CD14-positive monocyte (primary cell): ENCODE measurements around the gene POU2F2. TPM values are rescaled to one million over a fixed set of nuclear protein-coding genes. Genes with fewer than 3 reads are reported as not detected.
A peak's percentile ranks its signal among the peaks of the same experiment; 100 is the strongest.

Source experiments
- DNase-seq, 3 donors: peaks; one replicate each; pipeline ENCODE4 v3.0.0-alpha.2; 2011 to 2022
- H2AFZ ChIP-seq: 2 replicates; pipeline ENCODE4 v1.6.0; 2012; ENCODE audit warnings: mild to moderate bottlenecking, low read depth, low read length, inconsistent platforms; ENCODE audit not compliant: insufficient read depth, poor library complexity, severe bottlenecking
- H3K27ac ChIP-seq, 2 donors: 1 replicate in 1 of 2; 2 replicates in 1 of 2; pipeline ENCODE4 v1.5.1; 2012 to 2013; ENCODE audit warnings: low read length in 2 of 2, control low read depth in 1 of 2, inconsistent platforms in 1 of 2, low read depth in 1 of 2, mild to moderate bottlenecking in 1 of 2
- H3K27me3 ChIP-seq, 2 donors: one replicate each; pipeline versions ENCODE4 v1.6.0 to v1.6.1; 2011 to 2013; ENCODE audit warnings: low read length in 2 of 2; ENCODE audit not compliant: control insufficient read depth in 2 of 2, insufficient read depth in 2 of 2
- H3K36me3 ChIP-seq, 2 donors: replicated peaks in 1 of 2; 1 replicate in 1 of 2; 2 replicates in 1 of 2; pipeline versions ENCODE4 v1.5.1 to v1.6.1; 2012 to 2013; ENCODE audit warnings: low read length in 2 of 2, control low read depth in 1 of 2, inconsistent platforms in 1 of 2, mild to moderate bottlenecking in 1 of 2; ENCODE audit not compliant: insufficient read depth in 2 of 2, control insufficient read depth in 1 of 2
- H3K4me1 ChIP-seq, 2 donors: 1 replicate in 1 of 2; 2 replicates in 1 of 2; pipeline versions ENCODE4 v1.5.1 to v1.6.1; 2012 to 2013; ENCODE audit warnings: low read length in 2 of 2, control low read depth in 1 of 2, inconsistent platforms in 1 of 2, mild to moderate bottlenecking in 1 of 2, moderate library complexity in 1 of 2; ENCODE audit not compliant: insufficient read depth in 2 of 2, control insufficient read depth in 1 of 2
- H3K4me2 ChIP-seq: replicated peaks from 2 replicates; pipeline ENCODE3; 2012; ENCODE audit warnings: low read length, moderate library complexity, mild to moderate bottlenecking; ENCODE audit not compliant: poor library complexity, severe bottlenecking; ENCODE audit errors: extremely low read depth
- H3K4me3 ChIP-seq, 3 experiments: fragments of 200-600 bp in 1 of 3; sonication (generic) in 1 of 3; replicated peaks in 1 of 3; 1 replicate in 2 of 3; 2 replicates in 1 of 3; pipeline ENCODE4 v1.5.1; 2011 to 2013; ENCODE audit warnings: low read length in 3 of 3, mild to moderate bottlenecking in 3 of 3, control low read depth in 2 of 3, low read depth in 2 of 3, inconsistent platforms in 1 of 3, moderate library complexity in 1 of 3
- H3K79me2 ChIP-seq: 2 replicates; pipeline ENCODE4 v1.6.0; 2012; ENCODE audit warnings: mild to moderate bottlenecking, control low read depth, inconsistent platforms, low read length, moderate library complexity; ENCODE audit not compliant: insufficient read depth
- H3K9ac ChIP-seq: 2 replicates; pipeline ENCODE4 v1.6.0; 2017; ENCODE audit warnings: low read length, mild to moderate bottlenecking; ENCODE audit not compliant: insufficient read depth, poor library complexity, severe bottlenecking
- H3K9me3 ChIP-seq, 2 donors: replicated peaks in 1 of 2; 1 replicate in 1 of 2; 2 replicates in 1 of 2; pipeline versions ENCODE4 v1.5.1 to v1.6.1; 2012 to 2013; ENCODE audit warnings: low read length in 2 of 2, control low read depth in 1 of 2; ENCODE audit not compliant: control insufficient read depth in 1 of 2, insufficient read depth in 1 of 2
- H4K20me1 ChIP-seq: 2 replicates; pipeline ENCODE4 v1.6.0; 2012; ENCODE audit warnings: mild to moderate bottlenecking, low read length, control low read depth, moderate library complexity; ENCODE audit not compliant: insufficient read depth
- H3K27ac Mint-ChIP-seq, 7 donors: one replicate each; pipeline ENCODE4 v1.8.0; 2020; ENCODE audit warnings: mild to moderate bottlenecking in 7 of 7, mixed read lengths in 7 of 7, moderate library complexity in 6 of 7, inconsistent platforms in 2 of 7
- H3K27me3 Mint-ChIP-seq, 3 donors: one replicate each; pipeline ENCODE4 v1.8.0; 2021 to 2022; ENCODE audit warnings: low read depth in 3 of 3, mild to moderate bottlenecking in 3 of 3, mixed read lengths in 3 of 3, moderate library complexity in 3 of 3, inconsistent platforms in 1 of 3
- H3K36me3 Mint-ChIP-seq, 2 donors: one replicate each; pipeline ENCODE4 v1.8.0; 2020; ENCODE audit warnings: mixed read lengths in 2 of 2, inconsistent platforms in 1 of 2, mild to moderate bottlenecking in 1 of 2
- H3K4me1 Mint-ChIP-seq: one replicate; pipeline ENCODE4 v1.8.0; 2020; ENCODE audit warnings: mild to moderate bottlenecking, mixed read lengths
- H3K4me3 Mint-ChIP-seq, 2 donors: one replicate each; pipeline ENCODE4 v1.8.0; 2020; ENCODE audit warnings: mild to moderate bottlenecking in 2 of 2, mixed read lengths in 2 of 2, moderate library complexity in 1 of 2
- H3K9me3 Mint-ChIP-seq, 7 donors: one replicate each; pipeline ENCODE4 v1.8.0; 2020 to 2022; ENCODE audit warnings: mixed read lengths in 7 of 7, mild to moderate bottlenecking in 6 of 7, moderate library complexity in 6 of 7, inconsistent platforms in 2 of 7
- WGBS: methylation state at CpG from one replicate; pipeline ENCODE4 v1.1.5; 2013; ENCODE audit warnings: missing lambda C conversion rate; ENCODE audit not compliant: insufficient coverage; 5-methylcytosine and 5-hydroxymethylcytosine counted together
- intact Hi-C, 2 donors: fragments of 100-400 bp; cut with micrococcal nuclease; formaldehyde crosslinking; loops; one replicate each; pipeline versions ENCODE4 v1.15.0 to v1.15.1; 2023
- polyA plus RNA-seq, 3 donors: library from polyadenylated mRNA; depleted of rRNA in 1 of 3; unstranded in 2 of 3; stranded (reverse) in 1 of 3; fragments of 300-500 nt in 2 of 3; fragments of >200 nt in 1 of 3; fragmentation: Illumina TruSeq in 2 of 3; gene quantifications; 1 replicate in 2 of 3; 2 replicates in 1 of 3; pipeline ENCODE4 v1.2.3, GENCODE V29; 2012 to 2021
- TF ChIP-seq, protein P1 (sequence below): fragments of 200-600 bp; IDR thresholded peaks from one replicate; pipeline ENCODE4 v1.8.0; 2022; ENCODE audit warnings: antibody characterized with exemption, mild to moderate bottlenecking

POU2F2 gene
- polyA plus RNA-seq, 3 donors: 20.0 to 147 (median 28.2) TPM

DNA sequence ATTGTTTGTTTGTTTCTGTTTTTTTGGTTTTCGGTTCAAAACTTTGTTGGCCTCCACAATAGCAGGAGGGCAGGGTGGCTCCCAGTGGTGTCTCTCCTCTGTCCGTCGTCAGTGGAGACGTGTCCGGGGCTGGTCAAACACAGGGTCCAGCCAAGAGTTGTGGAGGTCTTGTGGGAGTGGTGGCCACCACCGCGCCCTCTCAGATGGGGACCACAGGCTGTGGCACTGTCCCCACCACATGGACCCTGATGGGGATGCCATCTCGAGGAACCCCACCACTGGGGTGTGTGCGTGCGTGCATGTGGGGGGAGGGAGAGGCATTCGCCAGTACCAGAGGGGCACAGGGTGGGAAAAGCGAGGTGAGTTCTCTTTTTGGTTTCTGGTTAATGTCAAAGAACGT is 42.5 kb downstream of the POU2F2 start:
- Mint-ChIP-seq H3K9me3 (no peaks in the 10 kb centered on the region), H3K4me1 (peaks cover 32% of the 10 kb centered on the region), H3K27ac (peak overlapping the region in 2 of 7 donors; percentile 10 to 32), H3K36me3 (peaks cover 37 to 45% of the 10 kb centered on the region in 2 donors), H3K27me3 (peaks cover 0 to 3% (median 2%) of the 10 kb centered on the region in 3 donors), H3K4me3 (no peak overlapping the region)
- intact Hi-C loops: no loop called here
- no peak overlapping the region for H3K27ac ChIP-seq
- no peak overlapping the region for H2AFZ ChIP-seq
- no peak overlapping the region for H3K4me3 ChIP-seq
- no peak overlapping the region for H3K9ac ChIP-seq
- no peaks in the 10 kb centered on the region for H3K27me3 ChIP-seq
- no peaks in the 10 kb centered on the region for H3K79me2 ChIP-seq
- TF ChIP-seq, protein P1, sequence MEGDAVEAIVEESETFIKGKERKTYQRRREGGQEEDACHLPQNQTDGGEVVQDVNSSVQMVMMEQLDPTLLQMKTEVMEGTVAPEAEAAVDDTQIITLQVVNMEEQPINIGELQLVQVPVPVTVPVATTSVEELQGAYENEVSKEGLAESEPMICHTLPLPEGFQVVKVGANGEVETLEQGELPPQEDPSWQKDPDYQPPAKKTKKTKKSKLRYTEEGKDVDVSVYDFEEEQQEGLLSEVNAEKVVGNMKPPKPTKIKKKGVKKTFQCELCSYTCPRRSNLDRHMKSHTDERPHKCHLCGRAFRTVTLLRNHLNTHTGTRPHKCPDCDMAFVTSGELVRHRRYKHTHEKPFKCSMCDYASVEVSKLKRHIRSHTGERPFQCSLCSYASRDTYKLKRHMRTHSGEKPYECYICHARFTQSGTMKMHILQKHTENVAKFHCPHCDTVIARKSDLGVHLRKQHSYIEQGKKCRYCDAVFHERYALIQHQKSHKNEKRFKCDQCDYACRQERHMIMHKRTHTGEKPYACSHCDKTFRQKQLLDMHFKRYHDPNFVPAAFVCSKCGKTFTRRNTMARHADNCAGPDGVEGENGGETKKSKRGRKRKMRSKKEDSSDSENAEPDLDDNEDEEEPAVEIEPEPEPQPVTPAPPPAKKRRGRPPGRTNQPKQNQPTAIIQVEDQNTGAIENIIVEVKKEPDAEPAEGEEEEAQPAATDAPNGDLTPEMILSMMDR: no peak
- no peak overlapping the region for H3K4me2 ChIP-seq
- DNase-seq: no peak
- H3K9me3 ChIP-seq: no peaks in the 10 kb centered on the region
- H3K4me1 ChIP-seq: peaks cover 14 to 17% of the 10 kb centered on the region in 2 donors
- H4K20me1 ChIP-seq: peaks cover 88% of the 10 kb centered on the region
- H3K36me3 ChIP-seq: peaks cover 36 to 43% of the 10 kb centered on the region in 2 donors
- 96% methylated on average over 11 of the region's 13 CpGs for WGBS

DNA sequence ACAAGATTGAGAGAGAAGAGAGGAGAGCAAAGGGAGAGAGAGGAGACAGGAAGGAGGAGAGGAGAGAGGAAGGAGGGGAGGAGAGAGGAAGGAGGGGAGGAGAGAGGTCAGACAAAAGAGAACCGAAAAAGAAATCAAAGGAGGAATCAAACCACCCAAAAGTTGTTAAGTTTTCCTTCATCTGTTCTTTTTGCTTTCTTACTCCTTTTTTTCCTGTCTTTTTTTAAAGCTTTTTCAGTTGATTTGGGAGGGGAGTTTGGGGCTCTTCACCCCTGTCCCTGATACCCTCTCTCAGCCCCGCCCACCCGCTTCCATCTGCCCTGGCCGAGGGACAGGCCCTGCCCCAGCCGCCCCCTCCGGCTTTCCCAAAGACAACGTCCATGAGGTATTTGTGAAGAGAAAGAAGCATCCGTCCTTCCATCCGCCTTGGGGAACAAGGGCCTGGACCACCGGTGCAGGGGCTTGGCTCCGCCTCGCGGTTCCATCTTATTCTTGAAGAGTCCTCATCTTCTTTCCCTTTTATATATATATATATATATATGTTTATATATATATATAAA is 43.0 kb downstream of the POU2F2 start:
- Mint-ChIP-seq H3K4me3 (no peak overlapping the region), H3K27ac (peak overlapping the region in 3 of 7 donors; percentile 2 to 57 (median 15))
- intact Hi-C loops: no loop called here

More for the DNA sequence above, 43.0 kb downstream of the POU2F2 start:
- H4K20me1 ChIP-seq: peaks cover 83% of the 10 kb centered on the region
- H3K9me3 Mint-ChIP-seq: no peaks in the 10 kb centered on the region
- no peak for DNase-seq
- H3K27ac ChIP-seq: peak overlapping the region in 1 of 2 donors; percentile 36
- no peaks in the 10 kb centered on the region for H3K27me3 ChIP-seq
- no peak overlapping the region for H3K4me2 ChIP-seq
- no peak overlapping the region for H3K4me3 ChIP-seq
- no CpG with 5 or more reads among the region's 13 CpGs for WGBS
- H3K36me3 ChIP-seq: peaks cover 31 to 38% of the 10 kb centered on the region in 2 donors
- peaks cover 14 to 17% of the 10 kb centered on the region in 2 donors for H3K4me1 ChIP-seq
- no peak overlapping the region for H2AFZ ChIP-seq
- no peaks in the 10 kb centered on the region for H3K9me3 ChIP-seq
- peaks cover 32 to 40% of the 10 kb centered on the region in 2 donors for H3K36me3 Mint-ChIP-seq
- H3K79me2 ChIP-seq: no peaks in the 10 kb centered on the region
- H3K4me1 Mint-ChIP-seq: peaks cover 32% of the 10 kb centered on the region
- TF ChIP-seq, protein P1: no peak
- H3K9ac ChIP-seq: no peak overlapping the region
- H3K27me3 Mint-ChIP-seq: peaks cover 0 to 4% (median 3%) of the 10 kb centered on the region in 3 donors
